ENCODE measurements around the gene SRSF11.

GRCh38 chr1:70265946-70266345 lies 44.8 kb downstream of the SRSF11 start:
- TF ChIP-seq POLR2A (IDR thresholded peaks at IDR 0.05) (no peak), CTCF (IDR thresholded peaks at IDR 0.05) (no peak), EP300 (IDR thresholded peaks at IDR 0.05) (no peak)
